GM21367 (cell line): Measurements from ENCODE around the gene FOXN3.

Source experiments
- ATAC-seq: cut with Tn5 transposase; IDR thresholded peaks from one replicate; pipeline ENCODE4 v1.9.1; 2021; ENCODE audit not compliant: unreplicated experiment

The FOXN3 gene

DNA sequence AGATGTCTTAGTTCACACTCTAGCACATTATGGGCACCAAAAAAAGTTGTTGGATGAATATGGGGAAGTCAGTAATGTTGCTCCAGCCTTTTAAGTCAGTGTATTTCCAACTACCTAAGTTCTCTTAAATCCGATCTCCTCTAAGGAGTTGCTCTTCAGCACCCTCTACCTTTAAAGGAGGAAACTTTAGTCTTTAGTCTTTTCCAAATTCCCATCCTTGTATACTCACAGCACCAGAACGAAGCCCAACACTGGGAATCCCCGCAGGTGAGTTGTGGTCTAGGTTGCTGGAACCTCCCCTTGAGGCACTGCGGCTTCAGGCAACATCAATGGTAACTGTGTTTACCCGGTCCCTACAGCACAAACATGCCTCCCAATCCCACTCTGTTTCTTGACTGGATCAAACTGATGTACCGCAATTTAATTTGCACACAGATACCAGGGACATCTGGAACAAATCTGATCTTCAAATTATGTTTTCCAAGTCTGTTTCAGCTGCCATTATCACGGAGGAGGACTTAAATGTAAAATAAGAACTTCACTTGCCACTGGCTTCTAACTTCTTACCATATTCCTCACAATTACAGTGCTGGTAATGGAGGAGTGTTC lies 179.0 kb downstream of the FOXN3 start:
- no peak for ATAC-seq

DNA sequence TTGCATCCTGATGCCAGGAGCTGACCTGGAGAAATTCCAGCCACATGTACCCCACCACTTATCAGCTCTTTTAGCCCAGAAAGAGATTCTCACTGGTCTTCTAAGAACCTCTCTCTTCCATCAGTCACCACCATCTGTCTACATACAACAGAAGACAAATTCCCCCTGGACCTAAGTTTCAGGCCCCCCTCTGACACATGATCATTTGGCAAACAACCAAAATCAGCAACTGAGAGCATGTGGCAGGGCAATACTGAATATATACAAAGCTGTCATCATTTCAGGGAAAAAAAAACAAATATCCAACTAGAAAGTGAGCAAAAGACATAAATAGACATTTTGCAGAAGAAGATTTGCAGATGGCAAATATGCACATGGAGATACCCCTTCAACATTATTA lies 180.2 kb downstream of the FOXN3 start:
- no peak for ATAC-seq

DNA sequence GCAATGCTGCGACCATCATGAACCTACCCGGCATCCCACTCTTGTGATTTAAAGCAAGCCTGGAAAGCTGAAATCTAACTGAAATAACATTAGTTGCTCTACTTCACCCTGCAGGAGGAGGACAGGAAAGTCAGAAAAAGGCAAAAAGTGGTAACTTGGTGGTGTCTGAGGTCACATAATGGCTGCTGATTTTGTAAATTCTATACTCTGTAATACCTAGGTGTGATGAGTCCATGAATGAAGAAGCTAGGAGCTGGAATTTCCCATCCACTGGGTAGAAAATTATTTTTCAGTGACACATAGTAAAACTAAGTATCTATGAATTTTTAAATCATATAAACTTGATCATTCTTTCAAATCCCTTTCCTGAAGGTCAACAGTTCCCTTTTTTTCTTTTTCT lies 183.8 kb downstream of the FOXN3 start:
- ATAC-seq = no peak

DNA sequence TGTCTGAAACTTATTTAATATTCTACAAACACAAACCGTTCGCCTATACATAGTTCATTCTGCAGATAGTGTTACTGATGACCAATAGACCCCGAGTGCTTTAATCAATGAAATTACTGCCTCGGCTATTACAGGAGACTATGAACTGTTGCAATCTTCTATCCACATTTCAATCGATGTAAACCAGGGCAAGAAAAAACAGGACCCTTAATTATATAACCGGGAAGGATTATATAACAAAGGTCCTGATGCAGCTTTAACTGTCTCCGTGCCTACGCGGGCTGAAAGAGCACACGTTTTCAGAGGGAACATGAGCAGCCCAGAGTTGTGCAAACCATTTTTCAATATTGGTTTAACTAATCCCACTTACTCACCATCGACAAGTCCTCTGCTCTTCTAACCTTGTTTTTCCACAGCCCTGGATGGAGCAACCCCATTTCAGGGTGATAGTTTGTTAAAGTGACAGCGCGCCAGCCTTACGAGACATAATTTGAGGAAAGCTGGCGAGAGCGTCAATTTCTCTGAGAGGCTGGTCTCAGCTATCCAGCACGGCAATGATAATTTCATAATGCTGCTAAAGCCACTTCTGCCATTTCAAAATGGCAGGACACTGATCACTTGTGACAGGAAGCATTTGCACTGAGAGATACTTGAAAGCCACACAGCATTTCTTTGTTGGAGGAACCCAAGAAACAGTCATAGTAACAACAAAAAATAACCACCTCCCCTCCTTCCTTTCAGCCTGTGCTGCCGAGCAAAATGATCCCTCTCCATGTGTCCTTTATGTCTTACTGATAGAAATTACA lies 184.6 kb downstream of the FOXN3 start:
- no peak for ATAC-seq

DNA sequence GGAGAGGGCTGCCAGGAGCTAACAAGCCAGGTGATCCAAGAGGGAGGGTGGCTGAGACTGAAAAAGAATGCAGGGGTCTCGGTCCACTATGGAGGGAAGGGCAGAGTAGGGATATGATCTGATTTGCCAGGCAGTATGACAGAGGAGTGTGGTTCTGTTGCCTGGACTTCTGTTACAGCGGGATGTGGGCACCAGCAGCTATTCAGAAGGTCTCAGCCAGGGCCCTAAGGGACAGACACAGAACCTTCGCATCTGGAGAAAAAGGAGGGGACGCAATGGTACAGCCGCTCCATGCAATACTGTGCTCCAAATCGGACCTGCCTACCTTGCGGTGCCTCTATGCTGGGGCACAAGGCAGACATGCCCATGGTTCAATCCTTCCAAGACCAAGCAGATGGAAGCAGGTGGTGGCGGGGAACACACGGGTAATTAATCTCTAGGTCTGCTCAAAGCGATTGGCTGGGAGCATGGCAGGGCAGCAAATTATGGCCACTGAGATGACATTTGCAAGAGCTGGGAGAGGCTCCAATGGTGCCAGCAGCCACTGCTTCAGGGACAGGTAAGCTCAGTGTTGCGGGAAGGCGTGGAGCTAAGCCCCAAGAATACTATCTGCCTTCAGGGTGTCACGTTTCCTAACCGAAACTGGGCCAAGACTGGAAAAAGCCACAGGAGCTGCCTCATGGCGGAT lies 185.5 kb downstream of the FOXN3 start:
- ATAC-seq = no peak

DNA sequence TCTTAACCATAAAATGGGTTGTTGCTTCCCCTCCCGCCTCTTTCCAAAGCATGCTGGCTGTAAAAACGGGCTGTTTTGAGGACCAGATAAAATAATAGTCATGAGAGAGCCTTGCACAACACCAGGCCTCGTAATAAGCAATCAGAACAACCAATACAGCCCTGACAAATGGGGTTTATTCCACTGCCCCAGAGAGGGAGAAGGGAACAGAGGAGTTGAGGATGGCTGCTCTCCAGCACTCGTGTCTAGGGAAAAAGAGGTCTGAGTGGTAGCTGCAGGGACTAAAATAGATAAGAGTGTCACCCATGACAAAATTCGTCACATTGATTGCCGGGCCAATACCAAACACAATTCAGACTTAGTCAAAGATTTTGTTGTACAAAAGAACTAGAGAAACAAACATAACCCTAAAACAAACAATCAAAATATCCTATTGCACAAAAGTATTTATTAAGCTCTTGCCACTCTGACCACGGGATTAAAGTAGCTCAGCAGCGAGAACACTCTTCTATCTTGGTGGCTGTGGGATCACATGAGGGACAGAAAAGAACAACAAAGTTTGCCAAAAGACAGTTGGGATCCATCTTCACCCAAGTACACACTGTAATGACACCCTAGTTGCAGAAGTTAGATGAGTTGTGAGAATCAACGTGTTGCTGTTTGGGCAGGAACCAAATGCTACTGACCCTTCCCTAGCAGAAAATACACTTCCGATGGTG lies 188.0 kb downstream of the FOXN3 start:
- no peak for ATAC-seq

DNA sequence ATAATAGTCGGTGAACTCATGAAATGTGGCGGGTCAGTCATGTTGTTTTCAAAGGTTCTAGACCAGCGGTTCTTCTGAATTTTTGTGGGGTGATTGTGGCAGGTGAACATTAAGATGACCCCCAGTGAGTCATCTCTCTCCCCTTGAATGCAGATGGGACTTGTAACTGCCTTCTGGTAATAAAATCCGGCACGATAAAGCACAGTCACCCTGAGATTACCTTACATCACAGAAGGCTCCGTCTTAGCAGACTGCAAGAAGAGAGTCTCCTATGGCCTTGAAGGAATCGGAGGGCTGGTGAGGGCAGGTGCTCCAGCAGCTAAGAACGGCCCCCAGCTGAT lies 189.6 kb downstream of the FOXN3 start:
- ATAC-seq = no peak

DNA sequence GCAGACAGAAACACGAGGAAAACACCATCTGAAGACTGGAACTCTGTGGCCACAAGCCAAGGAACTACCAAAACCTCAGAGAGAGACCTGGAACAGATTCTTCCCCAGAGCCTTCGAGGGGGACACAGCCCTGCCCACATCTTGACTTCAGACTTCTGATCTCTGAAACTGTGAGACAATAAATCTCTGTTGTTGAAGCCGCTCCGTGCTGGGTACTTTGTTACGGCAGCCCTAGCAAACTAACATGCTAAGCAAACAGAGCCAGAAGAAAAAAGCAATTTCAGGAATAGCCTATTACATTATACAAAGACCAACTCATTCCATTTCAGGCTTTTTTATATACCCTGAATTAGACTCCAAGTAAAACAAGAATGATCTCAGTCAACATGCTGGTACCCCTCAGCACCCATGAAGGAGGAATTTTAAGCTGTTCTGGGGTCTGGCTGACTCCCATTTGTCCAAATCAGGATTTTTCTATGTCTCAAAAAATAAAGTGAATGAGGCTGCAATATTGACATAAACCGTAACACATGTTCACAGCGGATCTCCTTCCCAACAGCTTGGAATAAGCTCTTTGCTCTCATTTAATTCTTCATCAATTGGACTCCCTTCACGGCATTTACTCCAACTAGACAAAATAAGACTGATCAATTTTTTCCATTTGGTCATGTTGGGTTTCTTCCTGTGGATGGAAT lies 190.1 kb downstream of the FOXN3 start:
- no peak for ATAC-seq

DNA sequence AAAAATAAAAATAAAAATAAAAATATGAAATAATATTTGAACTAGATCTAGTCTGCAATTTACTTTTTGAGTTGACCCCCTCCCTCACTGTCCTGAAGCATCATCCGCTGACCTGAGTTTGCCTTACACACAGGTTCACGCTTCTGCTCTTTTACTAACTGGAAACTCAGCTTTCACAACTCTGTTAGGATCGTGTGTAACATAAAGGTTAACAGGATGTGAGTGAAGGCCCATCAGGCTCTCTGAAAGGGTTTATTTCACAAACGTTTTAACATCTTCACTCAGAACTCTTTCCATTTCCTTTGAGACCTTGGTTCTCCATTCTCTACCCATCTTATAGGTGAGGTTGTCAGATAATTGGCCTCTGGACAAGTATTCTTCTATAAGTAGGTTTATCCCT lies 191.4 kb downstream of the FOXN3 start:
- ATAC-seq = no peak

DNA sequence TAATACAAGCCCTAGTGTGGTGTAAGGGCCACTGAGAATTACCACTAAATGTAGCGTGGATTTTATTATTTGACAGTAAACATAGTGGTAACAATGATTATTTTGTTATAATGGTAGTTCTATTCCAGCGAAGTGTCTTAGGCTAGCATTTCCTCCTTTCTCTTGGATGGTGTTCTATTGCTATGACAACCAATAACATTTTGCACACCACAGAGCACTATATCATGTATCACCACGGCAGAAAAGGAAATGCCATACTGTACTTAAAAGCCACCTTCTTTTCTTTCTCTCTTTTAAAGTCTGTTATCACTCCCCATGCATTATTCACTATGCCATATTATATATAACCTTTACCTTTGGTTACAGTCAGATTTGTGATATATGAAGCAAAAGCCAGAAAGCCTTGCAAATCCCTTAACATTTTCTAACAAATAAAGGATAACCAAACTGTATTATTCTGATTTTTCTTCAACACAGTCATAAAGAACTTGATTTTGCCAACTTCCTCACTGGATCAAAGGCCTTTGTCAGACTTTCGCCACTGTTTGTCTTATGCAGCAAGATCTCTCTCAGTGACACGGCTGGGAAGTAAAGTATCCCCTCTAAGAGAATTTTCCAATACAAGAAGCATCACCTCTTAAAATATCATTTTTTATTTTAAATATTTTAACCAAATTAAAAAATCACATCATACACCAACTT lies 195.8 kb downstream of the FOXN3 start:
- no peak for ATAC-seq

DNA sequence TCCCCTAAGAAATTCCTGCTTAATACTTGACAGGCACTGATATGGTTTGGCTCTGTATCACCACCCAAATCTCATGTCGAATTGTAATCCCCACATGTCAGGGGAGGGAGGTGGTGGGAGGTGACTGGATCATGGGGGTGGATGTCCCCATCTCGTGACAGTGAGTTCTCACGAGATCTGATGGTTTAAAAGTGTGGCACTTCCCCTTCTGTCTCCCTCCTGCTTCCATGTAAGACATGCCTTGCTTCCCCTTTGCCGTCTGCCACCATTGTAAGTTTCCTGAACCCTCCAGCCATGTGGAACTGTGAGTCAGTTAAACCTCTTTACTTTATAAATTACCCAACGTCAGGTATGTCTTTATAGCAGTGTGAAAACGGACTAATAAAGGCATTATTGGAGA lies 198.0 kb downstream of the FOXN3 start:
- no peak for ATAC-seq

DNA sequence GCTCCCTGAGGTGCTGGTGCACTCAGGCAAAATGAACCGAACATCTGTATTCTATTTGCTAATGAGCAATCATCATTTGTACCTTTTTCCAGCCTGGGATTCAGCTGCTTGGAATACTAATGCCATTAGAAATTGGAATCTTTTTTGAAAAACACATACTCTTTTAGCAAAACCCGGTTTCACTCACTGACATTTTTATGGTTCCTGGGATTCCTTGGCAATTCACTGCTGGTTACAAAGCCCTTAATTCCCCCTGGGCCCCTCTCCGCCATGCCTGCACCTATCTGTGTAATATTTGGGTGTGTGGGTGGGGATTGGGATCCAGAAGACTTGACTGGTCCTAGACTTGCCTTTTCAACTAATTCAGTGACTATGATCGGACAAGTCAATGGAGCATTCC lies 199.1 kb downstream of the FOXN3 start:
- no peak for ATAC-seq

DNA sequence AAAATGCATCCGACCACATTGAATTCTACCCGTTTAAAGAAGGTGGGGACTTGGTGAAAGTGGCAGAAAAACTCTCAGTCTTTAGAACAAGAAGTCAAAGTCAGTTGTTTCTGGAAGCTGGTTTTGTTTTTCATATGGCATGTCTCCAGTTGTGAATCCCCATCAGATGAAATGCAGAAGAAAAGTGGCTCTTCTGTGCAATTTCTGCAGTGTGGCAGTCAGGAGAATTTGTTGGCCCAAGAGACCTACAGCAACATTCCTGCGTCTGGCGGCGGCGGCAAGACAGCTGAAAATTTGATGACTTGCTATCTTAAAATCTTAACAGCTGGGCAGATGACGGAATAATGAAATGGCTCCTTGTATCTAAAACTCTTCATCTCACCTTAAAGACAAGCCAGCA lies 201.5 kb downstream of the FOXN3 start:
- ATAC-seq = no peak

DNA sequence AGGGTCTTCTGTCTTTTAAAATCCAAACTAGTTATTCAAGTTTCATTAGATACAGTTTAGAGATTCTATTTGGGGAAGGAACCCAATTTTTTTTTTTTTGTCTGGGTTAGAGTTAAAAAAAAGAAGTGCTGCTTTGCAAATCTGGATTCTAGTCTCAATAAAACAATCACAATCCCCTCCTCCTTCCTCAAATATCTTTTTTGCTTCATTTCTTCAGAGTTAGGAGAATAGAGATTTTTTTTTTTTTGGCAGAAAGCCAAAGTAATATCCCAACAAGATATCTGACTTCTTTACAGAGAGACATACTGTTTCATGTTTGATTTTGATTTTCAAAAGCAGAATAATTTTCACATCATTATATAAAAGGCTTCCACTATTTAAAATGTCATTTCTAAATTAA lies 201.9 kb downstream of the FOXN3 start:
- ATAC-seq = no peak

DNA sequence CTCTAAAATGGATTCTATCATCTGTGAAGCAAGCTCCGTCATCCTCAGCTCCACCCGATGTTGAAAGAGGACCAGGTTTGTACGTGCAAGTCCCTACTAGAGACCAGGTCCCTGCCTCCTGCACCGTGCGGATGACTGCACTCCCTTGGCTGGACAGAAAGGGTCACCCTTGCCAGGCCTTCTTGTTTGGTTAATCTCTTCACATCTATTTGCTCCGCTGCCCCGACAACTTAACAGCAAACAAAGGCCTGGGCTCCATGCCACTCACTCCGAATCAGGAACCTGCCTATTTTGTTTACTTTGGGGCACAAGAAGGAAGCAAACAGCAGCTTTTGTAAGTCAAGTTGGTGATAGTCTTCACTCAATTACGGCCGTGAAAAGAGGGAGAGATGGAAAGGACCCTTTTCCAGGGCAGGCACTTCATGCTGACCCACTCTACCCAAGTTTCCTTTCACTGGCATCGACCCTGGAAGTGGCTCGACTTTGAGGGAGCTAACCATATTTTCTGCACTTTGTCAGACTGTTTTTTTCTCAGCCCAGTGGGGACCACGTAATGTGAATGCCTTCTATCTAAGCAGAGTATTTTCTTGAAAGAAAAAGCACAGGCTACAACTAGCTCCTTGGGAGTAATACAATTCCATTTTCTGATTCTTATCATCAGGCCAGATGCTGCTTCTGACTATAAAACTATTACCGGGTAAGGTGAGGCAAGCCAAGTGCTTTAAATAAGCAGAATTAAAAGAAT lies 202.6 kb downstream of the FOXN3 start:
- no peak for ATAC-seq

DNA sequence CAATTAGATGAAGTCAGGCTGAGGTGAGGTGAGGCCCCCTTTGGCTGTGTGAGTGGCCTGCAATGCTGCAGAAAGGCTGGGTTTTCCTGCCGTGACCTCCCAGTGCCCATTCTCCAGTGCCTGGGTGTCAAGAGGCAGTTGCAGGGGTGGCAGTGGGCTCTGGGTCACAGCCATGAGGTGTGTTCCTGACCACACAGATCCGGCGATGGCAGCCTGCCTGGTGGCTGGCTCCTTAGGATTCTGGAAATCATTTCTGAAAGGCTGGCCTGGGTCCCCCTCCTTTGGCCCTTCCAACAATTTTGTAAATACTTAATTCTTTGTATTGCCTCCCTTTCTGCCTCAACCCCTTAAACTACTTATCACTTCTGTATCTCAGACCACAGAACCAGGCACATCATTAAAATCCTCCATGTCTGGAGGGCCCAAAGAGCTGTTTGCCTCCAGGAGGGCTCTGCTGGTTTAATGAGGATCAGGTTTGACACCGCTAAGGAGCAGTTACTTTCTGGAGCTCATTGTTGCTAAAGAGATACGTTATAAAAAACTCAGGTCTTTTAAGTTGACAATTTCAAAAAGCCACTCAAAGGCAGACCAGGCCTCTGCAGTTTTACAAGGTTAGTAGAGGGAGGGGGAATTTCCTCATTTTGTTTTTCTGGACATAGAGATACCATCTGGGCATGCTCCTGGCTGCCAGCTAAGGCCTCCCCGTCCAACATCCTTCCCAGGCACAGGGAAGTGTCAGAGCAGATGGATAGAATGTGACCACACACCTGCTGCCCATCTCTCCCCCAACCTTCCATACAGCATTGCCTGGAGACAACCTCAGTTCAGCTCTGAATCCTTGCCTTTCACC lies 204.4 kb downstream of the FOXN3 start:
- no peak for ATAC-seq

DNA sequence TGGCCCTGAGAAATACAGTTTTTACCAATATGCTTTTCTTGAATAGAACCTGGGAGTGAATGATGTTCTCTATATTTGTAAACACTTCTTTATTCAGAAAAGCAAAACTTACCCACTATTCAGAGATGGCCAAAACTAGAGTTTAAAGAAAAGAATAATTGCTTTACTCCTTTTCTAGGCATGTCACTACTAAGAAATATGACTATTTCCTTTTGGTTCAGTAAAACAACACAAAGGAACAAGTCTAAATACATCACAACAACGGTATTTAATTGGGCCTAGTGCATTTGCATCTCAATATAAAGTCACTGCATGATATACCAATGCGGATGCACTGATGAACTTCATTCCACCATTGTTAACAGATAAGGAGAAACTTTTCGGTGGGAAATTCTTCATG lies 207.5 kb downstream of the FOXN3 start:
- ATAC-seq = no peak

DNA sequence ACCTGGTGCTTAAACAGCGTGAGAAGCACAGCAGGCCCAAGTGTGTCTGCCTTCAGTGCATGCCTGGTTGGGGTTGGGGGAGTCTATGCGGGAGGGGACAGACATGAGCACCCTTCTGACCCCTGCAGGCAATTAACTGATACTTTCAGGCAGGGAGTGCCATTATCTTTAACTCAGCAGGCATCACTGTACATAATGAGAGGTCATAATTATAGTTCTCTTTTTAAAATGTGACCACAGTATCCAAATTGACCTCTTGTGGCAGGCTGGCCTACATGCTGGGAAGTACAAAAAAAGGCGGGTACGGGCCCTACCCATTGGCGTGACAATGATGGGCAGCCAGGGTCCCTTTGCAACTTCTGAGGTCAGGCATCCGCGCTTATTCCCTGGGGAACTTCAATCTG lies 209.1 kb downstream of the FOXN3 start:
- ATAC-seq = no peak
